NCI-H460 (cell line): ENCODE data around the gene SUDS3. TPM values are rescaled to one million over a fixed set of nuclear protein-coding genes. Genes with fewer than 3 reads are reported as not detected.
"Not testable (repeated sequence)": the region's sequence is repeated elsewhere in the genome, so short reads cannot be mapped to it uniquely, and the experiment has no call there.

Experiments used
- DNase-seq: peaks from one replicate; pipeline ENCODE4 v3.0.0-alpha.2; 2016; ENCODE audit warnings: low read depth; ENCODE audit errors: extremely low read depth
- total RNA-seq: library from RNA; depleted of rRNA; stranded (reverse); fragments of >200 nt; shearing (Covaris generic); gene quantifications from 2 replicates; pipeline ENCODE4 v1.2.3, GENCODE V29; 2014

Gene SUDS3
- total RNA-seq, 1 experiment from 2014 or later = 45.8 TPM

GRCh38 chr12:118391836-118392235 is 15.5 kb downstream of the SUDS3 start:
- no peak for DNase-seq

- no peak for DNase-seq
Measured at GRCh38 chr12:118397708-118398440, 21.5 kb downstream of the SUDS3 start.

- DNase-seq = no peak
Measured at GRCh38 chr12:118398524-118398923, 22.2 kb downstream of the SUDS3 start.

DNA sequence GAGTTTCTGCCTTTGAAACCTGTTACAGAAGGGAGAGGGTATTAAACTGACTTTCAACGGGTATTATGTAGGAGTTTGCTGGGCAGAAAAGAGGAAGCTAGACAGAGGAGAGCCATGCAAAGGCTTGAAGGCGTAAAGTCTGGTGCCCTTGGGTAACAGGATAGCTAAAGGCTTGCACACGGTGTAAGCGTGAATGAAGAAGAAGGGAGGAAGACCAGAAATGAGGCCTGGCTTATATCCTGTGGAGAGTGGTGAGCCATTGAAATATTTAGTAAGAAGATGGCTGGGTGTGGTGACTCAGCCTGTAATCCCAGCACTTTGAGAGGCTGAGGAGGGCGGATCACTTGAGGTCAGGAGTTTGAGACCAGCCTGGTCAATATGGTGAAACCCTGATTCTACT is 22.6 kb downstream of the SUDS3 start:
- no peak for DNase-seq

GRCh38 chr12:118402251-118402650 is 25.9 kb downstream of the SUDS3 start:
- DNase-seq = no peak

- DNase-seq = peak; percentile 53
Measured at GRCh38 chr12:118404876-118405521, 28.6 kb downstream of the SUDS3 start.

- DNase-seq = not testable (repeated sequence)
Measured at GRCh38 chr12:118408241-118408640, 31.9 kb downstream of the SUDS3 start.

GRCh38 chr12:118409834-118410233 is 33.5 kb downstream of the SUDS3 start:
- no peak for DNase-seq

DNA sequence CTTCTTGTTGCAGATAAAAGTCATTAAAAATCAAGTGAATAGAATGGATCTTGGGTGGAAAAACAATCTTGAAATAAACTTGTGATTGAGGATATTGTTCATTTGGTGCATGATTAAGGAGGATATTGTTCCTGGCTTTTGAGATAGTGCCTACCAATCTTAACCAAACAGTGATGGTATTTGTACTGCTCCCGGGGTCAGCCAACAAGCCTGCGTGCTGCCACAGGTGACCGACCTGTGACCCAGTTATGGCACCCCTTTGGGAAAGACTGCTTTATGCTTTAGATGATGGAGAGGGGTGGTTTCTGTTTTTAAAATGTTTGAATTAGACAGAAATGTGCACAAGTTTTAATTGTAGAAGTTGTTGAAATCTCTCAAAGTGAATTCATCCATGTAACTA is 41.6 kb downstream of the SUDS3 start:
- no peak for DNase-seq

DNA sequence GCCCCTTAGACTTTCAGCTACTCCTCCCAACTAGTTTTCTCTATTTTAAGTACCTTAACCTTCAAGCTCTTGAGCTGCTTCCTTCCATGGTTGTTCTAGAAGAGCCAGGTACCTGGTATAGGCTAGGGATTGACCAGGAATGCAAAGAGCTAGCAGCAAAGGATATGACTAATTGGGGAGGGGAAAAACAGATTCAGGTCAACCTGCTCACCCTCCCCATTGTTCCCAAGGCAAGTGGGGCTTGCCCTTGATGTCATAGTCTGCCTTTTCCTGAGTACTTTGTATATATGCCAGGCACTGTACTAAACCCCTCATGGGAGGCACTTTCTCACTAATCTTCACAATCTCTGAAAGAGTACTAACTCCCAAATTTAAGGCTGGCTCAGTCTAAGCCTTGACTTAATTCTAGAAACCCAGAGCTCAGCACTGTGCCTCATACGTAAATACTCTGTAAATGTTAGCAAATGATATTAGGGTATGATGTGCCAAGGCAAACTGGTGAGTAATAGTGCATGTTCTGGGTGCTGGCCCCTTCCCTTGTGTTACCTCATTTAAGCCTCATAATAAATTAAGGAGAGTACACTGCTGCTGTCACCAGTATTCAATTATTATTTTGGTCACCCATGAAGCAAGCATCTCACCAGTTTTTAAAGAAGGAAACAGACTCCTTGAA is 42.2 kb downstream of the SUDS3 start:
- no peak for DNase-seq

DNA sequence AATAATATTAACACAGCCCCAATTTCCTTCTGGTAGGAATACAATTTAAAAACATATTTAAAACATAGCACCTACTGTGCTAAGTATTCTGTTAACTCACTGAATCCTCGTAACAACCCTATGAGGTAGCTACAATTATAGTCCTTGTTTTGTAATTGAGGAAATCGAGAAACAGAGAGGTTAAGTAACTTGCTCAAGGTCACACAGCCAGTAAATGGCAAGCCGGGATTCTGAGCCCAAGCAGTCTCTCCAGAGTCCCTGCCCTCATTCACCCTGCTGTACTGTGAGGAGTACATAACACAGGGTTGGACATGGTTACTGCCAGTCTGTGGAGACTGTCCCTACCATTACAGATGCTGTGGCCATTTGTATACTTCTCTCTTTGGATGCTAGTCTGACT is 44.3 kb downstream of the SUDS3 start:
- no peak for DNase-seq

DNA sequence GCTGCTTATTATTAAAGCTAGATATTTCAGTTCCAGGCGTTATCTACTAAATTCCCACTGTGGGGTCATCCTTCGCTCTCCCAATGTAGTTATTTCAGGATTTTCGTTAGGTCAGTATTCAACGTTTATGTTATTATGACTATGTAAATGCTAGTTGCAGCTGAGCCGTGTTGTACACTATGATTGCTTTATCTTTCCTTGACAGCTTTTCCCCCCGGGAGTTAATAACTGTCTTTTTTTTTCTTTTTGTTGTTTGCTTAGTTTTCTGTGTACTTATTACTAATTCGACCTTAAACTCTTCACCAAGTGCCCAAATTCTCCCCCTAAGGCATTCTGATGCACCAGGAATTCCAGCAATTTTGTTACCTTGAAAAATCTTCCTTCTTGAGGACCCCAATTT is 48.5 kb downstream of the SUDS3 start:
- no peak for DNase-seq

DNA sequence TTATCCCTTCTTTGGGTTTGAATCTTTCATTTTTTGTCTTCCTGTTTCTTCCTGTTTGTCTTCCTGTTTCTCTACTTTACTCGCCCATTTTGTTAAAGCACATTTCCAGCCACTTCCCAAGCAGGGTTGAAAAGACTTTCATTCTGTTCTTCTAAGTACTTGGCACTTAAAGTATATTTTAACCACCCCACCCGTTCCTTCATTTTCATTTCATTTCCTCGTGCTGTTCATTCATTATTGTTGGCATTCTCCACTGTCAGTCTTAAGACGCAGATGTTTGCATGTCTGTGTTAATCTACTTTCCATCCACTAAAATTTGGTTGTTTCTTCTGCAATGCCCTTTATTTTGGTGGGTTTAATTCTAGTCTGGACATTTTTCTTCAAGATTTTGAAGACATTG is 49.0 kb downstream of the SUDS3 start:
- no peak for DNase-seq

GRCh38 chr12:118427819-118428218 is 51.5 kb downstream of the SUDS3 start:
- no peak for DNase-seq

- DNase-seq = no peak
Measured at GRCh38 chr12:118428643-118429042, 52.3 kb downstream of the SUDS3 start.

DNA sequence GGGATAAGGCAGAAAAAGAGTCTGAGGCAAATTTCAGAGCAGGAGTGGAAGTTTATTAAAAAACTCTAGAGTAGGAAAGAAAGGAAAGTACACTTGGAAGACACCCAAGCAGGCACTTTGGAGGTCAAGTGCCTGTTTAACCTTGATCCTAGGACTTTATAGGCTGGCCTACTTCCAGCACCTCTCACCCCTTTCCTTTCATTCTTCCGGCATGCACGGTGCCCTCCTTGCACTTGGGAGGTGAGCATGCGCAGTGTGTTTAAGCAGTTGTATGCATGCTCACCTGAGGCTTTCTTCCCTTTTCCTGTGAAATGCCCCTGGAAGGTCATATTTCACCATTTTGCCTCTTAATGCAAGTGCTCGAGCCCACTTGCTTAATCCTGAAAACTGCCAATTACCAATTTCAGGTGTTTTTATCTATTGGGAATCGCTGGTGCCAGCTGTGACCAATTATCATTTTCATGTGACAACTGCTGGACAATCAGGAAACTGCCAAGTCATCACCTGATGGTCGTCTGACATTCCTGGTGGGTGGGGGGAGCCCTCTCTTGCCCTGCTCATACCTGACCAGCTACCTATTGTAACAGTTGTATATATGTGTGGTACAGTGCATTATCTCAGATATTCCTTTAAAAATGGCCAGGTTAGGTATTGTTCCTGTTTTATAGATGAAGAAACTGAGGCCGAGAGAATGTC is 53.5 kb downstream of the SUDS3 start:
- no peak for DNase-seq

- no peak for DNase-seq
Measured at GRCh38 chr12:118430516-118430915, 54.2 kb downstream of the SUDS3 start.

DNA sequence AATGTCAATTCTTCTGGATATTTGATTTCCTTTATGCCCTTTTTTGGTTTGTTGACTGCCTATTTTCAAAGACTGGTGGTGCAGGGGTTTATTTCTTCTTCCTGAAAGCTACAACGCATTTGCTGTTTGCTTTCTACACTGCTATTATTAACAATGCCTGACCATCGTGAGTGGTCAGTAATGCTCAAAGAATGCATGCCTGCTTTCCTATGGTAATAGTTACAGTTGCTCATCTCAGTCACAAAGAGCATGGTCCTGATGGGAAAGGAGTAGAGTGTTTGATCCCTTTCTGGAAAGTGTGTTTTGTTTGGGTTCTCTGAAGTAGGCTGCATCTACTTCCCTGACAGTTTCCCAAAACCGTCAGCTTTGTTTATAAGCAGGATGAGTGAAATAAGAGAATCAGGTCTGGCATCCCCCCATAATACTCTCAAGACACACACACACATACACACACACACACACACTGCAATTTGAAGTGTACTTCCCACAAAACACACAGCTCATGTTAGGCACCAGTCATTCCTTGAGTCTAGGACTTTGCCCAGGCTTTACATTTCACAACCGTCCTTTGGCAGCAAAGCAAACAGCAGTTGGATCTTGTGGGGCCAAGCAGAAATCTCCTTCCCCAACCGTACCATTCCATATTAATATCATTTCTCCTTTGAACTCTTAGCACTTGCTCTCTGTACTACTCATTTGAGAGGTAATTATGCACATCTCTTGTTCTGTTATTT is 56.6 kb downstream of the SUDS3 start:
- DNase-seq = no peak

DNA sequence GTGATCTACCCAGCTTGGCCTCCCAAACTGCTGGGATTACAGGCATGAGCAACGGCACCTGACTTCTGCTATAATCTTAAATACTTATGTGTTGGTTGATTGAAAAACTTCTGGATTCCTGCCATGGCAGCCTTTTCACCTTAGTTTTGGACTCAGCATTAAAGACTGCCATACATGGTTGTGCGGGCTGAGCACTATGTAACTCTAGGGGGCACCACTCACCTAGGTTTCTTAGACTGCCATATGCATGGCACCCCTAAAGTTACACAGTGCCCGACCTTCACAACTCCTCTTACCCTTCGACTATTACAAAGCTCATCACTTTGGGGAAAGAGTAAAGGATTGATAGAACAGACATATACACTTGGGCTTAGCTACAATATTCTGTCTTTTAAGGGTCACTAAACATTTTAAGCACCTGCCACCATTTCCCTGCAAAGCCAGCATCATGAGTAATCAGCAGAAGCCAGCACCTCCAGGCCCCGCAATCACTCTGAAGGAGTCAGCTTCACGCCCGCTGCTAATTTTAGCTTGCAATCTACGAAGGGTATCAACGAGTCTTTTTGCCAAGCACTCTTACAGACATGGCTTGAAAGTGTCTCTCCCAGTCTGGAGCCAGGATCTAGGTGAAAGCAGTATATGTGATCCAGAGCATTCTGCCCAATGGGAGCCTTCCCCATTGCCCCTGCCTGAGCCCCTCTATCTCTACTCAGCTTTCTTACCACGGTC is 59.8 kb downstream of the SUDS3 start:
- peak; percentile 15 for DNase-seq

DNA sequence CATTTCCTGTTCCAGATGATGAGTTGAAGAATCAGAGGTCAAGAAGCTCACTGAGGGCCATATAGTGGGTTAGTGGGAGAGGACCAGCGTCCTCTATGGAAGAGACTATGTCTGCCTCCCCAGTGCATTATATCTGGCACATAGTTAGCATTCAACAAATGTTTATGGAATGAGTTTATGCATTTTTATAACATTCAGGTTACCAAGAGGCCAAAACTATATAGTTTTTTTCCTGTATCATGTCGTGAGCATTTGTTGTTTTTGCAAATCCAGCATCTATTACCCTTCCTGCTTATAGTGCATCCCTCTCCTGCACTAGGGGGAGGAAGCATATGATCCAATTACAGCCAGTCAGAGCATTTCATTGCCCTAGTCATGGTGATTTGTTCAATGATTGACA is 60.6 kb downstream of the SUDS3 start:
- no peak for DNase-seq
